B cell (primary cell): ENCODE measurements around the gene VSIG2.

ENCODE experiments used
- CTCF ChIP-seq: fragments of 200-600 bp; IDR thresholded peaks from one replicate; pipeline ENCODE4 v1.8.0; 2022; ENCODE audit warnings: antibody characterized with exemption, mild to moderate bottlenecking
- EZH2 ChIP-seq: IDR thresholded peaks from 2 replicates; pipeline ENCODE4 v1.6.1; 2012; ENCODE audit warnings: borderline replicate concordance, low read depth, mild to moderate bottlenecking, moderate library complexity, low read length; ENCODE audit not compliant: insufficient read depth, poor library complexity, severe bottlenecking

GRCh38 chr11:124716591-124716990 is 35.5 kb downstream of the VSIG2 start:
- TF ChIP-seq CTCF (no peak), EZH2 (no peak)
